Loucy (cell line): ENCODE measurements around the gene SRC.

Source experiments
- H2AFZ ChIP-seq: fragments of 200-600 bp; sonication (generic); 2 replicates; pipeline ENCODE4 v1.6.0; 2016; ENCODE audit warnings: antibody characterized with exemption, mild to moderate bottlenecking, low read length, moderate library complexity
- H3F3A ChIP-seq: fragments of 200-600 bp; 2 replicates; pipeline ENCODE4 v1.6.0; 2016; ENCODE audit warnings: antibody characterized with exemption, low read depth, mild to moderate bottlenecking
- H3K27me3 ChIP-seq: fragments of 200-600 bp; sonication (generic); 2 replicates; pipeline ENCODE4 v1.6.1; 2014; ENCODE audit warnings: low read length, mild to moderate bottlenecking; ENCODE audit not compliant: insufficient read depth, poor library complexity, severe bottlenecking
- H3K36me3 ChIP-seq: fragments of 200-600 bp; sonication (generic); 2 replicates; pipeline ENCODE4 v1.6.1; 2016; ENCODE audit warnings: low read length; ENCODE audit not compliant: insufficient read depth
- H3K4me1 ChIP-seq: fragments of 200-600 bp; sonication (generic); 2 replicates; pipeline ENCODE4 v1.5.1; 2014; ENCODE audit warnings: low read length, mild to moderate bottlenecking; ENCODE audit not compliant: insufficient read depth, poor library complexity, severe bottlenecking
- H3K4me2 ChIP-seq: fragments of 200-600 bp; sonication (generic); 2 replicates; pipeline ENCODE4 v1.6.0; 2014; ENCODE audit warnings: antibody characterized with exemption, low read length, low read depth, mild to moderate bottlenecking; ENCODE audit not compliant: poor library complexity, severe bottlenecking
- H3K4me3 ChIP-seq: fragments of 200-600 bp; sonication (generic); 2 replicates; pipeline ENCODE4 v1.5.1; 2014; ENCODE audit warnings: low read length, mild to moderate bottlenecking, mixed read lengths; ENCODE audit not compliant: poor library complexity, severe bottlenecking
- H3K79me2 ChIP-seq: fragments of 200-600 bp; sonication (generic); 2 replicates; pipeline ENCODE4 v1.6.1; 2014; ENCODE audit warnings: low read length; ENCODE audit not compliant: insufficient read depth
- H3K9ac ChIP-seq: fragments of 200-600 bp; sonication (generic); 2 replicates; pipeline ENCODE4 v1.6.0; 2014; ENCODE audit warnings: mild to moderate bottlenecking, low read depth, low read length, moderate library complexity; ENCODE audit not compliant: poor library complexity, severe bottlenecking
- H3K9me2 ChIP-seq: fragments of 200-600 bp; sonication (generic); replicated peaks from 2 replicates; pipeline ENCODE4 v1.6.1; 2016; ENCODE audit warnings: low read depth, low read length, mixed read lengths
- H3K9me3 ChIP-seq: fragments of 200-600 bp; sonication (generic); 2 replicates; pipeline ENCODE4 v1.6.1; 2014; ENCODE audit warnings: mild to moderate bottlenecking, antibody characterized with exemption, low read length, low read depth; ENCODE audit not compliant: insufficient read depth
- H4K20me1 ChIP-seq: fragments of 200-600 bp; sonication (generic); 2 replicates; pipeline ENCODE4 v1.6.0; 2014; ENCODE audit warnings: antibody characterized with exemption, low read length, mild to moderate bottlenecking; ENCODE audit not compliant: insufficient read depth, poor library complexity, severe bottlenecking
- CTCF ChIP-seq: fragments of 200-600 bp; sonication (generic); conservative IDR thresholded peaks from 2 replicates; pipeline ENCODE4 v1.5.1; 2014; ENCODE audit warnings: mild to moderate bottlenecking, antibody characterized with exemption, low read length
- EZH2phosphoT487 ChIP-seq: fragments of 200-600 bp; IDR thresholded peaks from 2 replicates; pipeline ENCODE4 v1.6.1; 2018; ENCODE audit warnings: antibody characterized with exemption, mild to moderate bottlenecking, moderate library complexity, borderline replicate concordance

SRC gene

GRCh38 chr20:37389844-37390275 lies 43.9 kb downstream of the SRC start:
- Histone ChIP-seq H3K4me1 (peaks cover 3% of the 10 kb centered on the region), H3K9me2 (no peaks in the 10 kb centered on the region), H3K9ac (no peak overlapping the region), H3K36me3 (no peaks in the 10 kb centered on the region), H4K20me1 (no peaks in the 10 kb centered on the region), H3K27me3 (no peaks in the 10 kb centered on the region), H3F3A (no peaks in the 10 kb centered on the region), H3K79me2 (no peaks in the 10 kb centered on the region), H2AFZ (no peak overlapping the region), H3K4me2 (no peak overlapping the region), H3K4me3 (no peak overlapping the region), H3K9me3 (no peaks in the 10 kb centered on the region)
- TF ChIP-seq EZH2phosphoT487 (no peak), CTCF (no peak)

GRCh38 chr20:37390503-37390890 lies 44.6 kb downstream of the SRC start:
- no peaks in the 10 kb centered on the region for H4K20me1 ChIP-seq
- no peaks in the 10 kb centered on the region for H3K79me2 ChIP-seq
- H3K4me3 ChIP-seq, result no peak overlapping the region
- no peaks in the 10 kb centered on the region for H3K36me3 ChIP-seq
- no peak overlapping the region for H3K4me2 ChIP-seq
- H3K27me3 ChIP-seq, result no peaks in the 10 kb centered on the region
- TF ChIP-seq CTCF (no peak), EZH2phosphoT487 (no peak)
- no peak overlapping the region for H3K9ac ChIP-seq
- H2AFZ ChIP-seq, result no peak overlapping the region
- no peaks in the 10 kb centered on the region for H3K9me3 ChIP-seq
- H3K9me2 ChIP-seq, result no peaks in the 10 kb centered on the region
- no peaks in the 10 kb centered on the region for H3F3A ChIP-seq
- peaks cover 3% of the 10 kb centered on the region for H3K4me1 ChIP-seq

- Histone ChIP-seq H3K9me3 (no peaks in the 10 kb centered on the region), H3K9ac (no peak overlapping the region), H3K9me2 (no peaks in the 10 kb centered on the region), H3K4me1 (peaks cover 3% of the 10 kb centered on the region), H2AFZ (no peak overlapping the region), H3K79me2 (no peaks in the 10 kb centered on the region), H3K27me3 (no peaks in the 10 kb centered on the region), H3K36me3 (no peaks in the 10 kb centered on the region), H3F3A (no peaks in the 10 kb centered on the region), H3K4me2 (no peak overlapping the region), H4K20me1 (no peaks in the 10 kb centered on the region), H3K4me3 (no peak overlapping the region)
- TF ChIP-seq EZH2phosphoT487 (no peak), CTCF (no peak)
These were observed 45.1 kb downstream of the SRC start for GRCh38 chr20:37390891-37391525.
